HFF-Myc (cell line): ENCODE results near the gene MBOAT1.

ENCODE experiments used
- DNase-seq: peaks from one replicate; pipeline ENCODE4 v3.0.0-alpha.2; 2011; ENCODE audit warnings: low read depth; ENCODE audit errors: extremely low read depth
- H3K4me3 ChIP-seq: replicated peaks from 2 replicates; pipeline ENCODE4 v1.5.1; 2011; ENCODE audit warnings: low read depth, mild to moderate bottlenecking, control low read depth, low read length
- CTCF ChIP-seq: IDR thresholded peaks from 2 replicates; pipeline ENCODE4 v1.5.1; 2012; ENCODE audit warnings: mild to moderate bottlenecking, low read depth, low read length, control low read depth; ENCODE audit errors: missing control alignments

The MBOAT1 gene

GRCh38 chr6:20198156-20198774, 14.0 kb downstream of the MBOAT1 start:
- no peak overlapping the region for H3K4me3 ChIP-seq
- no peak for DNase-seq
- no peak for TF ChIP-seq CTCF

GRCh38 chr6:20197251-20197650, 15.0 kb downstream of the MBOAT1 start:
- DNase-seq, result no peak
- H3K4me3 ChIP-seq, result no peak overlapping the region
- TF ChIP-seq CTCF, result no peak

GRCh38 chr6:20192625-20193024, 19.6 kb downstream of the MBOAT1 start:
- H3K4me3 ChIP-seq, result no peak overlapping the region
- no peak for TF ChIP-seq CTCF
- DNase-seq, result no peak

GRCh38 chr6:20191992-20192391, 20.3 kb downstream of the MBOAT1 start:
- TF ChIP-seq CTCF, result no peak
- H3K4me3 ChIP-seq, result no peak overlapping the region
- DNase-seq, result no peak

- H3K4me3 ChIP-seq, result no peak overlapping the region
- DNase-seq, result no peak
These were observed 23.6 kb downstream of the MBOAT1 start for GRCh38 chr6:20188630-20189075.

GRCh38 chr6:20186981-20187380, 25.3 kb downstream of the MBOAT1 start:
- no peak for DNase-seq
- H3K4me3 ChIP-seq, result no peak overlapping the region
- TF ChIP-seq CTCF, result no peak

More at GRCh38 chr6:20188630-20189075, 23.6 kb downstream of the MBOAT1 start:
- no peak for TF ChIP-seq CTCF

GRCh38 chr6:20183706-20184105, 28.6 kb downstream of the MBOAT1 start:
- DNase-seq, result no peak
- no peak overlapping the region for H3K4me3 ChIP-seq
- TF ChIP-seq CTCF, result no peak
